HG02943 (cell line): ENCODE results near the gene ZRANB3.

Experiments used
- ATAC-seq: cut with Tn5 transposase; IDR thresholded peaks from one replicate; pipeline ENCODE4 v1.9.1; 2021; ENCODE audit warnings: mild to moderate bottlenecking, low read depth, moderate library complexity; ENCODE audit not compliant: unreplicated experiment

ZRANB3 gene

DNA sequence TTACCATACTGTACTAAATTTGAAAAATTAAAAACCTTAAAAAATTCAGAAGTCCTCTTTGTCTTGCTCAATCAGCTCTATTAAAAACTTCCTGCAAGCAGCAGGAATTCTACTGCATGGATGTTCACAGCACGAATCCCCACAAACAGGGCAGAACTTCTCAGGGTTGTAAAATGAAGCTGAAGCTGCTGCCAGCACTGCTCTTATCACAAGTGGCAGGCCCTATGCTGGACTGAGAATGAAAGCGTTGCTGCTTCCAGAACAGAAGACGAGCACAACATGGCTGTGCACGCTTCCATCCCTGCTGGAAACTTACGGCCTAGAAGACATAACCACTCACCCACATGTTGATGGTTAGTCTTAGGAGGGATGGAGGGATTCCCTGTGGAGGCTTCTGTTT lies 345.0 kb downstream of the ZRANB3 start:
- ATAC-seq = no peak

DNA sequence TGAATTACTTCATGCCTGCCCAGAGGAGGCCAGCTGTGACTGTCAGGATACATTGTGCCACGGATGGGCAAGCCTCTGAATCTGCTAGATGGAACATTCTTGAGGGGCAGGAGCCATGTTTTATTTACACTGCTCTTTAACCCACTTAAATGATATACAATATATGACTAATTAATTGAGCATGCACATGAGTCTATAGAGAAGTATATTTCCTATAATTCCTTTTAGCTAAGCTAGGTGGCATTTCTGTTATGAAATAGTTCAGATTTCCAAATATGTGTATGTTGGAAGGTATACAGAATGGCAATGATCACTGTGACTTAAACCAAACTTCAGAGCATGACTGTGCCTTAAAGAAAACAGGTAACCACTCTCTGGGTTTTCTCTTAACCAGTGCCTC lies 347.2 kb downstream of the ZRANB3 start:
- ATAC-seq = no peak

DNA sequence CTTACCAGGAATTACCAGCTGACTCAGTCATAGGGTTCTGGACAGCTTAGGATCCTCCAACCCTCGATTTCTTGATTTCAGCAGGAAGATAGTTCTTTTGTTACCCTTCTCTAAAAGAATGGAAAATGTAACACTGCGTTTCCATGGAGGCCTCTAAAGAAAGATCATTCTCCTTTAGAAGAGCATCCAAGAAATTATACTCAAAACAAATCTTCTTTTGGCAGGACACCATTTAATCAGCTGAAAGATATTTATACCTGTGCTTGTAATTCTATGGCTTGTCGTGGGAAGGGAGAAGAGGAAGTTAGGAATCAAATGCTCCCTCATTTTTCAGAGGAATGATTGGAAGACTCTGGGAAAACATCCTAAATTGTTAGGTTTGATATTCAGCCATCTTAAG lies 348.4 kb downstream of the ZRANB3 start:
- ATAC-seq = no peak

DNA sequence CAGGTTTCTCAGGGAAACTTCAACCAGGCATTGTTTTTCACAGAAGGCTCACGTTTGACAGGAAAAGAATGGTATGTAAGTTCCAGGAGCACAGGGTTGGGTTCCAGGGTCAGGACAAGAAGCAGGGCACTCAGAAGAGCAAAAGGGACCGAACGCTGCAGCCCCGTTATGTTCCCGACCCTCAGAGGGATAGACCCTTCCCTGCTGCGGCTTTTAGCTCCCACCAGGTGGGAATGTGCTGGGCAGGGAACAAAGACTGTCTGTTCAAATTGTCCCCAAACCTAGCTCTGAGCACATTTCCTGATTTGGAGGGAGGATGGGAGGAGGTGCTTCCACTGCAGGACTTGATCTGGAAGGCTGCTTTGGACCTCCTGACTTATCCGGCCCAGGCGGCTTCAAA lies 348.8 kb downstream of the ZRANB3 start:
- no peak for ATAC-seq

DNA sequence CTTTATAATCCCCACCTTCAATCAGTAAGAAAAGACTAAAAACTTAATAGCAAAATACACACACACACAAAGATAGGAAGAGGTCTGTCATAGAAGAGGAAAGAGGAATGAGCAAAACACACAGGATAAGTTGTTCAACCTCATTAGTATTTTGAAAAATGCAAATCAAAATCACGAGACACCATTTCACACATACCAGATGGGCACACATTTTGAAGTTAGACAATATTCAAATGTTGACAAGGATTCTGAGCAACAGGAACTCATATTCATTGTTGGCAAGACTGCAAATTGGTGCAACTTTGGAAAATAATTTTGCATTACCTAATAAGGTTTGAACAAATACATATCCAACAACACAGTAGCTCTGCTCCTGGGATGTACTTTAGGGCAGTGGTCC lies 351.3 kb downstream of the ZRANB3 start:
- no peak for ATAC-seq

DNA sequence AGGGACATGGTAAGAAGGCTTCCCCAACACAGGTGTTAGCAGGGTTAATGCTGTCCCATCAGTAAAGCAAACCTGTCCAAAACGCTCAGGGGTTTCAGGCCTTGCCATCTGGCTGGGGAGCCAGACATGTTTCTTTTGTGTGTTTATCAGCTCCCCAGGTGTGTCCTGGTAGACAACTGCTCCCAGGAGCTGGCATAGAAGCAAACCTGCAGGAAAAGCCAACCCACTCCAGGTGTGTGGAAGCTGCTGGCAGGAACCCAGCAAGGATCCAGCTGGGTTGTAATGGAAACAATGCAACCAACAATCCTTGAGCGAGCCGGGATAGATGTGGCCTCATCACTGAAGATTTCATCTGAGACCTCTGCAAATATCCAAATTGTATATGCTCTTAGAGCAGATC lies 355.8 kb downstream of the ZRANB3 start:
- no peak for ATAC-seq

DNA sequence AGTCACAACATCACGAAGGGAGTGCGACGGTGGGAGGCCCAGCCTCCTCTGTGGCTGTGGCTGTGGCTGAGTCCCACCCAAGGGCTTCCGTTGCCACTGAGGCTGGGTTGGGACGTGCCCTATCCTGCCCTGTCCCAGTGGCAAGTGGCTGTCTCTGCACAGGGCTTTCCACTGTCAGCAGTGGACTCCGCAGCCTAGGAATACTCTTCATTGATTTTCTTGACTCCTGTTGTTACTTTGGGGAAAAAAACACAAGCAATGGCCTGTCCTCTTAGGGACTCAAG lies 356.3 kb downstream of the ZRANB3 start:
- no peak for ATAC-seq

DNA sequence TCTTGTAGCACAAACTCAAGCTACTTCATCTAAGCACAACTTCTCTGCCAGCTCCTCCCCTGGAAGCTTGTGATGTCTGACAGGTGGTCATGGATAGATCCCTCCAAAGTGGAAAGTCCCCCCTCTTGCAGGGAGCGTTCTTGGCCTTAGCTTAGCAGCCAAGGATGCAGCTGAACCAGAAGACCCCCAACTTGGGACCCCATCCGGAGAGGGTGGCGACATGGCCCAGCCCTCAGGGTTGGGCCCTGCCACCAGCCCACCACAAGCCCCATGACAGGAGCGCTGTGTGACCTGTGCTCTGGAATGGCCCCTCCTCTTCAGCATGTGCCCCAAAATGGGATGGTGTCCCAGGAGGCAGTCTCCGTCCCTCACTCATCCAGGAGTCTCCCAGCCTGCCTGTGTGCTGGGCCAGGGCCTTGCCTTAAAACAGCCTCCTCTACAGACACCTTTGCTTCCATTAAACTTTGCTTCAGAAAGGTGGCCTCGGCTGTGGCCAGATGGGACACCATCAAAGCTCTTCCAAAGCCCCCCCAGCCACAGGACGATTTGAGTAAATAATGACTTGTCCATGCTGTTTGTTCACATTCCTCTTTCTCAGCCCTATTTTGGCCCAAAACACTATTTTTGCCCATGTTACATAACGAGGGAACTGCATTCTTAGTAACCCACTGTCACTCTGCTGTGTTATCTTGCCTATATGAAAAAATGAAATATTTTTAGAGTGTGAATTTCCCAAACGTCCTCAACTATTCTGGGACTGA lies 356.8 kb downstream of the ZRANB3 start:
- ATAC-seq = no peak

DNA sequence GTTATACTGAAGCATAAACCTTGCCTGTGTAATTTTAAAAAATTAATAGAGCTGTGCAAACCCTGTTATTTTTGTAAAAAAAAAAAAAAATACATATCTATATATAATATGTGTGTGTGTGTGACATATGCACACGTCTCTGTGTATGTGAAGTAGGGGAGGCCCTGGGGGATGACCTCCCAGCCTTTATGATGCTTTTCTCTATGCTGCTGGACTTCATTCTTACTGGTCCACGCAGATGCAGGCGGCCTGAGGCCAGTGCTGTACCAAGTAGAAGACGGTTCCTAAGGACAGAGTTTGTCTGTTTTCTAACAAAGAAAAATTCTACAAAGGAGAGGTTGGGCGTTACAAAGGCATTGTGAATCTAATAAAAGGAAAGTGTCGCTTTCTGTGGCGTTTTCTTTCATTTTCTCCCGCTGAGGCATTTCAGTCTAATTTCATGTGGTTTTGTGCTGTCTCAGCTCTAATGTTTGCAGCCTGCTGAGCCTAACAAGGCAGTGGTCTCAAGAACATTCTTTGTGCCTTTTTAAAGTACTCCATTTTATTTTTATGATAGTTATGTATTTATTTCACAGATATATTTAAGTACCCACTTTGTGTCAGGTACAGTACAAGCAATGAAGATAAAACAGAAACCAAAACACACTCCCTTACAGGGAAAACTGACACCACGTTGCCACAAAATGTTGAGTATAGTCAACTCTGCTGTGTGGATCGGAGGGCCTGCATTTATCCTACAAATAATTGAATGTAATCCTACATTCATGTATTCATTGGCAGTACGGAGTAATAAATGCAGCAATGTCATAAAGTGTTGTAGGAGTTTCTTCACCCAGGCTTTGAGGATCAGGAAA lies 360.9 kb downstream of the ZRANB3 start:
- ATAC-seq = no peak

DNA sequence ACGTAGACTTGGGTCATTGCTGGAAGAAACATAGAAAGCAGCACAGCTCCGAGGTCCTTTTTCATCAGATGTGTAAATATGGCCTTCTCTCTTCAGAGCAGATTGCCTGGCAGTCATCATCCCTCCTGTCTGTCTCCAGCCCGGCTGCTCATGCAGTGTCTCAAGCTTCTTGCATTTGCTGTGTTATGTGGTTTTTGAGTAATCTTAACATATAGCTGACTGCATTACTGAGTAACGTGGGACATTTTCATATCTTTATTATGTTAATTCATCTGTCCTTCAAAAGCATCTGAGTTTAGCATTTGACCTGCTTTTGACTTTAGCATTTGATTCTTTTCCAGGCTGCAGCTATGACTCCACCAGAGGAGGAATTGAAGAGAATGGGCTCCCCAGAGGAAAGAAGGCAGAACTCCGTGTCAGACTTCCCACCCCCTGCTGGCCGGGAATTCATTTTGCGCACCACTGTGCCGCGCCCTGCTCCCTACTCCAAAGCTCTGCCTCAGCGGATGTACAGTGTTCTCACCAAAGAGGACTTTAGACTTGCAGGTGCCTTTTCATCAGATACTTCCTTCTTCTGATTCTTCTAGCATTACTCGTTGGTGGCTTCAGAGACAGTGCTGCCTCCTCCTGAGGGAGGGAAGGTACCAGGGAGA lies 362.7 kb downstream of the ZRANB3 start:
- ATAC-seq = no peak

DNA sequence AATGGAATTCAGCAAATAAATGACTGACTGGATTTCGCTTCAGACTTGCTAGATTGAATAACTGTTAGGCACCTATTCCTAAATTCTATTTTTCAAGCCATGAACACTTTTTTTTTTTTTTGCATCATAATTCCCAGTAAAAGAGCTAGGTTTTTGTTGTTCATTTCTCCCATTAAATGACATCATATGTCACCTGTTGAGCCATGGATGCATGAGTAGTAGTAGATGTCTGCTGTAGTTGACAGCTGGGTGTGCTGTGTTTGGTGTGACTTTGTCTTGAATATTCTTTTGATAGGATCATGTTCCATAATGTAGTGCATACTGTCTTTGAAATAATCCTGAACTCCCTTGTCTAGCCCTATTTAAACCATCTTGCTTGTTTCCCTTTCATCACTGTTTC lies 363.7 kb downstream of the ZRANB3 start:
- no peak for ATAC-seq

DNA sequence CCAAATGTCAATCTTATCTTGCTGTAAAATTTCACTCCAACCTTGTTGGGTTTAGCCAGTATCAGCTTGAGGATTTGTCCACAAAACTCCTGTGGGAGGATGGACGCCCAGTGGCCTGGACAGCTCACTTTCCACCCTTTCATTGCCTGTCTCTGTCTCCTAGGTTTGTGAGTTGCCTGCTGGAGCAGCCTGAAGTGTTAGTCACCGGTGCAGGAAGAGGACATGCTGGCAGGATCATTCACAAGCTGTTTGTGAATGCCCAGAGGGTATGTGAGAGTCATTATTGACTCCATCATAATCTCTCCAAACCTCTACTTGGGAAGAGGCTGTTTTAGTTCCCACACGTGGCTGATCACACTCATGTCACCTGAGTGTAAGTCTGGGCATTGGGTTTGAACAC lies 366.6 kb downstream of the ZRANB3 start:
- no peak for ATAC-seq

DNA sequence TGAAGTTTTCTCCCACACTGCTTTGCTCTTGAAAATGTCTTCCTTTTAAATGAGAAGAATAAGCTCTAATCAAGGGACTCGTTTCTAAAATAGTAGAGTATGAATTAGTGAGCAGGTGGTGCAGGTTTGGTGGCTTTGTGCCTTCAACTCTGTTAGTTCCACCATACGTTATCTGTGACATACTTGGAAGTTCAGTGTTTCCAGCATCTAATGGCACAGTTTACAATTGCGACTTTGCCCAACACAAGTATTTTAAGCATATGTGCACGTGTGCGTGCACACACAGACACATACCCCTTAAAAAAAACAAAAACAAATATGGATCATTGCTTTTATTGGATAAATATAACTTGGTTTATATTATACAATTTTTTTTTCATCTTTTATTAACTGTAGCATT lies 367.1 kb downstream of the ZRANB3 start:
- no peak for ATAC-seq

DNA sequence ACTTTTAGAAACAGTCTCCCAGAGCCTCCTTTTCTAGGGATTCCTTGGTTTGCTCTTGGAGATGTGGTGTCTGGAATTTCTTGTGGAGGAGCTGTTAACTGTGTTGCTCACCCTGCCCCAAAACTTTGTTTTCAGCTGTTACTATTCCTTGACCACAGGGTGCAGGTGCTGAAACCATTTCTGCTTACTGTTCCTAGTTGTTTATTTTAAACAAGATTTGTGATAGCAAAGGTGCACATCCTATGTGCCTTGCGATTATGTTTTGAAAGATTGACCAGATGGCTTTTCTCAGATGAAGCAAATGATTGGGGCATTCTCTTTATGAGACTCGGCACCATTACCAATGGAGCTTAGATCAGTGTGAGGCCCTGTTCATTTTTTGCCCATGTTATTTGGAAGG lies 367.7 kb downstream of the ZRANB3 start:
- ATAC-seq = no peak

DNA sequence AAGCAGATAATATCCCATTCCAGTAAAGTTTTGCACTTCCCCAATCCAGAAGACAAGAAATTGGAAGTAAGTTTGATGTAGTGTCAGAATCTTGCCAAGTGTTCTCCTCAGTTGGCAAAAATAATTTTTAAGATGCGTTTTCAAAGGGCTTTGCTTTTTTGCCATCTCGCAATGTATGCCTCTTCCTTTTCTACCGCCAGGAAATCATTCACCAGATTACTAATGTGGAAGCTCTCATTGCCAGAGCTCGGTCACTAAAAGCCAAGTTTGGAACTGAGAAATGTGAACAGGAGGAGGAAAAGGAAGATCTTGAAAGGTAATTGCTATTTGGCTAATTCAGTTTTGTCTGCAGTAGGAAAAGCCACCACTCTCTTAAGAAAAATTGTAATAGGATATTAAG lies 368.2 kb downstream of the ZRANB3 start:
- ATAC-seq = no peak

DNA sequence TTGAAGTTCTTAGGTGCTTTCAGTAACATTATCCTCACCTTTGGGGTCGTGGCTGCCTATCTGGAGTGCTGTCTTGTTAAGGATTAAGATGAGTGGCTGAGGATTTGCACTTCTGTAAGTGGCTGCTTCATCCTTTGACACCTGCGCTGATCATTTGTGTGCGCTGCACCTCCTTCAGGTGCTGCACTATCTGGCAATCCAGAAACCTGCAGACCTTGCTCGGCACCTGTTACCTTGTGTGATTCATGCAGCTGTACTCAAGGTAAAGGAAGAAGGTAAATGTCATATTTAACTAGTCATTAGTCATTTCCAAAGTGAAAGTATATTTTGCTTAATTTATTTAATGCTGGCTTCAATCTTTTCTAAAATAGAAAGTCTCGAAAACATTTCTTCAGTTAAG lies 368.6 kb downstream of the ZRANB3 start:
- ATAC-seq = no peak

DNA sequence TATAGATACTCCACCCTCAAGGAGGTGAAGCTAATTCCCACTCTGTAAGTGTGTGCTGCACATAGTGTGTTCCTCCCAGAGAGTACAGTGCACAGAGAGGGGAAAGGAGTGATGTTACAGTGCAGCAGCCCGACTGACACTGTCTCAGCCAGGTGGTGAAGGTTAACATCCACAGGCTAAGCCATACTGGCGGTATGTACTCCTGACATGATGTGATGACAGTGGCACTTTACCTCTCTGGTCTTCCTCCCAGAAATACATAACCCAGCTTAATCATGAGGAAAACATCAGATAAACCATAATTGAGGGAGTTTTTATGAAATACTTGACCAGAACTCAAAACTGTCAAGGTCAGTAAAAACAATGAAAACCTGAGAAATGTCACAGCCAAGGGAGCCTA lies 371.8 kb downstream of the ZRANB3 start:
- no peak for ATAC-seq

DNA sequence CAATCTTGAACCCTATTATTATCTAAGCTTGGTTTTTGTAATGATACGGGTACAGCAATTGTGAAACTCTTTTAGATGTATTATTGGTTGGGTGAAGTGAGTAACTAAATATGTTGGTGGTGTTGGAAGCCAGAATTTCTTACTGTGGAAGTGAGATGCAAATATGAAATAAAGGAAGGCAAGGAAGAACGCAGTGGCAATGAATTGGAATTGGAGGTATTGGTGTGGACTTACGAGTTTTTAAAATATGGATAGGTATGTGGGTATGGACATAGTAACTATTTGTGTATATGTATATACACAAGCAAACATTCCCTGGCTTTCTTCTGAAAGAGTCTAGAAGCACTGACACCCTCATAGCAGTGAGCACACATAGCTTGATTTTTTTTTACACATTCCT lies 373.2 kb downstream of the ZRANB3 start:
- no peak for ATAC-seq

DNA sequence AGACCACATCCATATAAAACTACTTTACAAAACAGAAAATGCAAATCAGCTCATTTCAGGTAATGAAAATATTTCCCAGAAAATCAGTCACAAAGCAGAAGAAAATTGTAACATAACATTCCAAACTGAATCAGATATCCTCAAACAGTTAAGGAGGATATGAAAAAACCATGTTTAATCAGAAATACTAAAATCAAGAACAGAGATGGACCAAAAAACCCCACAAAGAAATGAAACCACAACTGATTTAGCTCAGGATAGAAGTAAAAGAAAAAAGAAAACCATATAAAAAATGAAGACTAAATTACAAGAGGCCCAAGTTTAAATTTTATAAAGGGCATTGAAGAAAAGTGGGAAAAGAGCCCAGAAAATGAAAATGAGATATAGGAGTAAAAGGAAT lies 376.1 kb downstream of the ZRANB3 start:
- no peak for ATAC-seq

DNA sequence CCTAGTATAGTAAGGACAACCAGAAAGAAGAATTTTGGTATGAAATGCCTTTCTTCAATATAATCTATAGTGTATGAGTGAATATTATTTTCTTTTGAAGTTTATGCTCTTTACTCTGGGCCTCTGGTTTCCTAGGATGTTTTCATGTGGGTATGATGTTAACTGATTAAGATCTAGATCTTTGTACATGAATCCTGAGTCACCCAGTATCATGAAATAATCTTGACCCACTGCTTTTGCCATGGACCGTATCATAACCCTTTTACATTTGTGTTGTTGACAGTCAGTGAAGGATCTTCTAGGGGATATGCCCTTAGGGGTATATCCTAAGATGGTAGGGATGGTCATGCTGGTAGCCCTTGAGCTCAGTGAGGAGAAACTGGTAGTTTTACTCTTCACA lies 378.7 kb downstream of the ZRANB3 start:
- no peak for ATAC-seq

DNA sequence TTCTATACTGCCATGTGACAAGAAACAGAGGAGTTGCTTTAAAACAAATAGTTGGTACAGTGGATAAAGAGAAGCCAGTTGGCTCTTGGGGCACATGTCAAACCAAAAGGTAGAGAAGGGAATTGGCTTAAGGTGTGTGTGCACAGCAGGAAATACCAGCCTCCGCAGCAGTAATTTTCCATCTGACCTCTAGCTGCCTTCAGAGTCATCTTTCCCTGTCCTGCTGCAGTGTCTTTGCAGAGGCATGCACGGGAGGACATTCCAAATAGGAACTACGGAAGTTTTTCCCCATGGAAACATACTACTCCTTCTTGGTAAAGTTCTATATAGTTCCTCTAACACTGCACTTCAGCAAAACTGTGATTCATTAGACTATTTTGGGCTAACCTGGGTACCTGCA lies 379.4 kb downstream of the ZRANB3 start:
- ATAC-seq = no peak

DNA sequence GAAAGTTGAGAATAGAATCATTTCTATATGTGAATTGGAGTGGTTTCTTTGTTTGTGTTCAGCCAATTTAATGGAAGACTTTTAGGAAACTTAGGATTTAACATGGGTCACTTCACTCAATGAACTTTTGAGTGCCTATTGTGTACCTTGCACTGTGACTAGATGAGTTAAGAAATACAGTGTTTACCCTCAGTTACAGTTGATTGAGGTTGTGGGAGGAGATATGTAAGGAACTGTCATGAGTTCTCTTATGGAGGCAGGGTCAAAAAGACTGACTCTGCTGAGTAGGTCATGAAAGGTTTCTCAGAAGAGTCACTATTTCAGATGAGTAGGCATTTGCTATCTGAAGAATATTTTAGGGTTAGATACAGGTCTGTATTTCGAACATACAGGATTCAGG lies 380.3 kb downstream of the ZRANB3 start:
- ATAC-seq = no peak
